Measurements from ENCODE around the gene KDM4B.
"Not testable (repeated sequence)": the region's sequence is repeated elsewhere in the genome, so short reads cannot be mapped to it uniquely, and the experiment has no call there.

KDM4B gene

GRCh38 chr19:5028229-5028886 lies 59.4 kb downstream of the KDM4B start:
- no peak for DNase-seq (ENCODE audit: low read depth)
- H3K4me3 ChIP-seq (ENCODE audit: low read depth, low read length), result no peak overlapping the region

- DNase-seq (ENCODE audit: low read depth); H3K4me3 ChIP-seq (ENCODE audit: low read depth, low read length): not testable (repeated sequence)
These were observed 60.7 kb downstream of the KDM4B start for GRCh38 chr19:5029596-5029995.

GRCh38 chr19:5030136-5030820 lies 61.4 kb downstream of the KDM4B start:
- no peak for DNase-seq (ENCODE audit: low read depth)
- H3K4me3 ChIP-seq (ENCODE audit: low read depth, low read length), result no peak overlapping the region

- no peak for DNase-seq (ENCODE audit: low read depth)
- no peak overlapping the region for H3K4me3 ChIP-seq (ENCODE audit: low read depth, low read length)
These were observed 61.9 kb downstream of the KDM4B start for GRCh38 chr19:5030822-5031221.

GRCh38 chr19:5031231-5032100 lies 62.6 kb downstream of the KDM4B start:
- H3K4me3 ChIP-seq (ENCODE audit: low read depth, low read length), result no peak overlapping the region
- DNase-seq (ENCODE audit: low read depth), result peak; percentile 25

GRCh38 chr19:5032101-5032967 lies 63.4 kb downstream of the KDM4B start:
- DNase-seq (ENCODE audit: low read depth), result no peak
- no peak overlapping the region for H3K4me3 ChIP-seq (ENCODE audit: low read depth, low read length)

- DNase-seq (ENCODE audit: low read depth), result no peak
- no peak overlapping the region for H3K4me3 ChIP-seq (ENCODE audit: low read depth, low read length)
These were observed 66.3 kb downstream of the KDM4B start for GRCh38 chr19:5035105-5035761.

- DNase-seq (ENCODE audit: low read depth), result no peak
- no peak overlapping the region for H3K4me3 ChIP-seq (ENCODE audit: low read depth, low read length)
These were observed 67.1 kb downstream of the KDM4B start for GRCh38 chr19:5035793-5036697.

GRCh38 chr19:5036698-5037563 lies 68.0 kb downstream of the KDM4B start:
- no peak overlapping the region for H3K4me3 ChIP-seq (ENCODE audit: low read depth, low read length)
- no peak for DNase-seq (ENCODE audit: low read depth)

- H3K4me3 ChIP-seq (ENCODE audit: low read depth, low read length), result no peak overlapping the region
- DNase-seq (ENCODE audit: low read depth), result no peak
These were observed 69.0 kb downstream of the KDM4B start for GRCh38 chr19:5037936-5038335.

GRCh38 chr19:5038631-5039271 lies 69.8 kb downstream of the KDM4B start:
- DNase-seq (ENCODE audit: low read depth), result no peak
- H3K4me3 ChIP-seq (ENCODE audit: low read depth, low read length), result no peak overlapping the region

GRCh38 chr19:5039642-5040543 lies 71.0 kb downstream of the KDM4B start:
- H3K4me3 ChIP-seq (ENCODE audit: low read depth, low read length), result no peak overlapping the region
- no peak for DNase-seq (ENCODE audit: low read depth)

- no peak for DNase-seq (ENCODE audit: low read depth)
- H3K4me3 ChIP-seq (ENCODE audit: low read depth, low read length), result no peak overlapping the region
These were observed 71.7 kb downstream of the KDM4B start for GRCh38 chr19:5040544-5041167.

GRCh38 chr19:5041168-5041912 lies 72.4 kb downstream of the KDM4B start:
- no peak for DNase-seq (ENCODE audit: low read depth)
- H3K4me3 ChIP-seq (ENCODE audit: low read depth, low read length), result no peak overlapping the region

- no peak overlapping the region for H3K4me3 ChIP-seq (ENCODE audit: low read depth, low read length)
- no peak for DNase-seq (ENCODE audit: low read depth)
These were observed 72.9 kb downstream of the KDM4B start for GRCh38 chr19:5041913-5042187.

Data from skeletal muscle cell (primary cell).